GM12875 (cell line): ENCODE measurements around the gene EMC6.
A peak's percentile ranks its signal among the peaks of the same experiment; 100 is the strongest.

ENCODE experiments used
- H3K4me3 ChIP-seq: one replicate; pipeline ENCODE4 v1.5.1; 2011; ENCODE audit warnings: low read depth, low read length, control low read depth
- CTCF ChIP-seq: IDR thresholded peaks from 2 replicates; pipeline ENCODE4 v1.5.1; 2011; ENCODE audit warnings: low read depth, mild to moderate bottlenecking, control low read depth, inconsistent platforms, low read length, moderate library complexity, borderline replicate concordance; ENCODE audit not compliant: insufficient read depth

EMC6 gene

GRCh38 chr17:3660311-3660891, 8.2 kb upstream of the EMC6 start:
- no peak overlapping the region for H3K4me3 ChIP-seq
- no peak for TF ChIP-seq CTCF

- TF ChIP-seq CTCF = no peak
- no peak overlapping the region for H3K4me3 ChIP-seq
Observed at GRCh38 chr17:3663102-3664011, 5.3 kb upstream of the EMC6 start.

- H3K4me3 ChIP-seq = no peak overlapping the region
- no peak for TF ChIP-seq CTCF
Observed at GRCh38 chr17:3665834-3666233, 2.8 kb upstream of the EMC6 start.

GRCh38 chr17:3666516-3666915, 2.1 kb upstream of the EMC6 start:
- TF ChIP-seq CTCF = no peak
- H3K4me3 ChIP-seq = no peak overlapping the region

- TF ChIP-seq CTCF = no peak
- peak overlapping the region; percentile 92 for H3K4me3 ChIP-seq
Observed at GRCh38 chr17:3667366-3668278, 990 bp upstream of the EMC6 start.

- TF ChIP-seq CTCF = no peak
Observed at GRCh38 chr17:3669085-3669347, 404 bp downstream of the EMC6 start.

More at GRCh38 chr17:3669085-3669347, 404 bp downstream of the EMC6 start:
- H3K4me3 ChIP-seq = peak overlapping the region; percentile 92
